Mucosa of stomach (tissue), 1 donor: Measurements from ENCODE around the gene CCDC51.
"Not testable (repeated sequence)": the region's sequence is repeated elsewhere in the genome, so short reads cannot be mapped to it uniquely, and the experiment has no call there.

Source experiments
- H3K27me3 ChIP-seq: one replicate; pipeline ENCODE4 v1.7.0; 2013; ENCODE audit warnings: mild to moderate bottlenecking, low read length; ENCODE audit not compliant: control insufficient read depth, insufficient read depth
- H3K36me3 ChIP-seq: one replicate; pipeline ENCODE4 v1.7.0; 2013; ENCODE audit warnings: low read length; ENCODE audit not compliant: control insufficient read depth, insufficient read depth
- H3K4me1 ChIP-seq: one replicate; pipeline ENCODE4 v1.7.0; 2013; ENCODE audit warnings: mild to moderate bottlenecking, low read length; ENCODE audit not compliant: control insufficient read depth, insufficient read depth
- H3K4me3 ChIP-seq: one replicate; pipeline ENCODE4 v1.7.0; 2013; ENCODE audit warnings: low read length
- H3K9ac ChIP-seq: one replicate; pipeline ENCODE4 v1.7.0; 2013; ENCODE audit warnings: mild to moderate bottlenecking, low read length, moderate library complexity
- H3K9me3 ChIP-seq: one replicate; pipeline ENCODE4 v1.7.0; 2013; ENCODE audit warnings: mild to moderate bottlenecking, low read length, moderate library complexity; ENCODE audit not compliant: control insufficient read depth
- donor health status: Pancreatic carcinoma.

CCDC51 gene

GRCh38 chr3:48463703-48464102 is 23.8 kb upstream of the CCDC51 start:
- no peak overlapping the region for H3K9ac ChIP-seq
- H3K36me3 ChIP-seq = no peaks in the 10 kb centered on the region
- peaks cover 40% of the 10 kb centered on the region for H3K4me1 ChIP-seq
- no peak overlapping the region for H3K4me3 ChIP-seq
- no peaks in the 10 kb centered on the region for H3K27me3 ChIP-seq
- H3K9me3 ChIP-seq = no peaks in the 10 kb centered on the region

GRCh38 chr3:48461767-48462166 is 21.8 kb upstream of the CCDC51 start:
- not testable (repeated sequence) for H3K9me3 ChIP-seq, H3K27me3 ChIP-seq, H3K36me3 ChIP-seq, H3K9ac ChIP-seq, H3K4me3 ChIP-seq
- H3K4me1 ChIP-seq = peaks cover 21% of the 10 kb centered on the region

- Histone ChIP-seq H3K9ac (no peak overlapping the region), H3K36me3 (no peaks in the 10 kb centered on the region), H3K9me3 (no peaks in the 10 kb centered on the region), H3K27me3 (no peaks in the 10 kb centered on the region), H3K4me1 (peaks cover 10% of the 10 kb centered on the region), H3K4me3 (no peak overlapping the region)
These were observed 20.6 kb upstream of the CCDC51 start for GRCh38 chr3:48460517-48460902.

GRCh38 chr3:48459773-48460516 is 20.0 kb upstream of the CCDC51 start:
- peaks cover 4% of the 10 kb centered on the region for H3K4me1 ChIP-seq
- no peaks in the 10 kb centered on the region for H3K9me3 ChIP-seq
- no peaks in the 10 kb centered on the region for H3K27me3 ChIP-seq
- no peak overlapping the region for H3K4me3 ChIP-seq
- H3K9ac ChIP-seq = no peak overlapping the region
- no peaks in the 10 kb centered on the region for H3K36me3 ChIP-seq

- Histone ChIP-seq H3K27me3 (no peaks in the 10 kb centered on the region), H3K9ac (no peak overlapping the region), H3K36me3 (no peaks in the 10 kb centered on the region), H3K9me3 (no peaks in the 10 kb centered on the region), H3K4me3 (no peak overlapping the region), H3K4me1 (no peaks in the 10 kb centered on the region)
These were observed 19.4 kb upstream of the CCDC51 start for GRCh38 chr3:48459331-48459730.

GRCh38 chr3:48456456-48456855 is 16.5 kb upstream of the CCDC51 start:
- Histone ChIP-seq H3K4me3 (no peak overlapping the region), H3K36me3 (no peaks in the 10 kb centered on the region)

GRCh38 chr3:48451270-48451669 is 11.4 kb upstream of the CCDC51 start:
- Histone ChIP-seq H3K9me3 (no peaks in the 10 kb centered on the region), H3K4me3 (no peak overlapping the region), H3K27me3 (no peaks in the 10 kb centered on the region), H3K9ac (no peak overlapping the region), H3K36me3 (no peaks in the 10 kb centered on the region), H3K4me1 (peaks cover 5% of the 10 kb centered on the region)

More at GRCh38 chr3:48456456-48456855, 16.5 kb upstream of the CCDC51 start:
- Histone ChIP-seq H3K27me3 (no peaks in the 10 kb centered on the region), H3K9ac (no peak overlapping the region), H3K9me3 (no peaks in the 10 kb centered on the region), H3K4me1 (no peaks in the 10 kb centered on the region)

- Histone ChIP-seq H3K4me1 (peaks cover 9% of the 10 kb centered on the region), H3K27me3 (no peaks in the 10 kb centered on the region), H3K36me3 (no peaks in the 10 kb centered on the region), H3K9ac (peak within 1 kb of the TSS; percentile 80), H3K4me3 (peak within 1 kb of the TSS; percentile 80), H3K9me3 (no peaks in the 10 kb centered on the region)
These were observed 6.7 kb upstream of the CCDC51 start, which contains the start of gene ATRIP for GRCh38 chr3:48446425-48447193. Gene ATRIP (plus strand): TSS chr3:48446737. CDS start chr3:48446846, 109 bp downstream.

- Histone ChIP-seq H3K9me3 (no peaks in the 10 kb centered on the region), H3K9ac (peak overlapping the region; percentile 80), H3K4me1 (peaks cover 13% of the 10 kb centered on the region), H3K36me3 (no peaks in the 10 kb centered on the region), H3K27me3 (no peaks in the 10 kb centered on the region), H3K4me3 (peak overlapping the region; percentile 80)
These were observed 6.1 kb upstream of the CCDC51 start for GRCh38 chr3:48446043-48446424.

GRCh38 chr3:48445277-48445882 is 5.5 kb upstream of the CCDC51 start:
- Histone ChIP-seq H3K9me3 (no peaks in the 10 kb centered on the region), H3K36me3 (no peaks in the 10 kb centered on the region), H3K9ac (no peak overlapping the region), H3K4me1 (peaks cover 13% of the 10 kb centered on the region), H3K4me3 (peak overlapping the region; percentile 80), H3K27me3 (no peaks in the 10 kb centered on the region)

GRCh38 chr3:48441940-48442339 is 2.0 kb upstream of the CCDC51 start:
- Histone ChIP-seq H3K27me3 (no peaks in the 10 kb centered on the region), H3K4me1 (peaks cover 7% of the 10 kb centered on the region), H3K4me3 (no peak overlapping the region), H3K9ac (peak overlapping the region; percentile 18), H3K9me3 (no peaks in the 10 kb centered on the region), H3K36me3 (no peaks in the 10 kb centered on the region)

GRCh38 chr3:48440590-48440958 is 655 bp upstream of the CCDC51 start:
- no peaks in the 10 kb centered on the region for H3K36me3 ChIP-seq
- H3K4me3 ChIP-seq = peak overlapping the region; percentile 98
- no peaks in the 10 kb centered on the region for H3K9me3 ChIP-seq
- H3K27me3 ChIP-seq = no peaks in the 10 kb centered on the region
- peaks cover 14% of the 10 kb centered on the region for H3K4me1 ChIP-seq
- H3K9ac ChIP-seq = peak overlapping the region; percentile 93
